ENCODE results near the gene CLPTM1. TPM values are rescaled to one million over a fixed set of nuclear protein-coding genes. Genes with fewer than 3 reads are reported as not detected.

The CLPTM1 gene
- polyA plus RNA-seq, 1 donor (not counting 4 experiments of a cell fraction or from before 2014, with no cell fraction given) = 44.6 TPM

DNA sequence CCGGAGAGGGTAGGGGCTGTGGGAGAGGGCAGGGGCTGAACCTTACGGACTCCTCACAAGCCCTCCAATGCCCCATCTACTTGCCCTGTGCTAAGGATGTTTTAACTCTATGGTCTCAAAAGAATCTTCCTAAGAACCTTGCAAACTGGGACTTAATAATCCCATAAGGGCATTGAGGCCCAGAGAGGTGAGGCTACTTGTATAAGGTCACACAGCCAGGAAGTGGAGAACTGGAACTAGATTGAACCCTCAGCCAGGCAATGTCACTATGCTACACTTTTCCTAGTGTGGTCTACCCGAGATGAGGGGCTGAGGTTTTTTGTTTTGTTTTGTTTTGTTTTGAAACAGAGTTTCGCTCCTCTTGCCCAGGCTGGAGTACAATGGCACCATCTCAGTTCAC lies 23.6 kb upstream of the CLPTM1 start:
- Histone ChIP-seq H3K9me3 (ENCODE audit: control insufficient read depth, low read depth, low read length) (no peaks in the 10 kb centered on the region), H2AFZ (ENCODE audit: control insufficient read depth, low read length) (no peak overlapping the region), H3K36me3 (ENCODE audit: control insufficient read depth in 2 of 2, extremely low read depth in 1 of 2, insufficient read depth in 2 of 2, low read length in 2 of 2) (no peaks in the 10 kb centered on the region), H3K4me1 (ENCODE audit: control insufficient read depth, extremely low read depth, insufficient read depth, low read length) (peaks cover 4% of the 10 kb centered on the region), H4K20me1 (ENCODE audit: control insufficient read depth, extremely low read depth, insufficient read depth, low read length) (no peaks in the 10 kb centered on the region), H3K27me3 (ENCODE audit: control insufficient read depth, extremely low read depth, insufficient read depth, low read length) (no peaks in the 10 kb centered on the region), H3K4me2 (ENCODE audit: control insufficient read depth, extremely low read depth, insufficient read depth, low read depth, low read length) (no peak overlapping the region), H3K79me2 (ENCODE audit: control insufficient read depth, insufficient read depth, low read length) (no peaks in the 10 kb centered on the region), H3K9ac (ENCODE audit: control insufficient read depth, extremely low read depth, insufficient read depth, low read length) (no peak overlapping the region), H3K4me3 (ENCODE audit: control insufficient read depth in 2 of 3, extremely low read depth in 1 of 3, insufficient read depth in 2 of 3, low read depth in 1 of 3, low read length in 3 of 3) (no peak overlapping the region), H3K27ac (ENCODE audit: control insufficient read depth, insufficient read depth, low read length) (no peak overlapping the region), H3K9me1 (ENCODE audit: control insufficient read depth, extremely low read depth, insufficient read depth, low read length) (no peaks in the 10 kb centered on the region)
- DNase-seq (ENCODE audit: low read depth, low spot score) (no peak), FAIRE-seq (no peak)
- TF ChIP-seq, protein P1, sequence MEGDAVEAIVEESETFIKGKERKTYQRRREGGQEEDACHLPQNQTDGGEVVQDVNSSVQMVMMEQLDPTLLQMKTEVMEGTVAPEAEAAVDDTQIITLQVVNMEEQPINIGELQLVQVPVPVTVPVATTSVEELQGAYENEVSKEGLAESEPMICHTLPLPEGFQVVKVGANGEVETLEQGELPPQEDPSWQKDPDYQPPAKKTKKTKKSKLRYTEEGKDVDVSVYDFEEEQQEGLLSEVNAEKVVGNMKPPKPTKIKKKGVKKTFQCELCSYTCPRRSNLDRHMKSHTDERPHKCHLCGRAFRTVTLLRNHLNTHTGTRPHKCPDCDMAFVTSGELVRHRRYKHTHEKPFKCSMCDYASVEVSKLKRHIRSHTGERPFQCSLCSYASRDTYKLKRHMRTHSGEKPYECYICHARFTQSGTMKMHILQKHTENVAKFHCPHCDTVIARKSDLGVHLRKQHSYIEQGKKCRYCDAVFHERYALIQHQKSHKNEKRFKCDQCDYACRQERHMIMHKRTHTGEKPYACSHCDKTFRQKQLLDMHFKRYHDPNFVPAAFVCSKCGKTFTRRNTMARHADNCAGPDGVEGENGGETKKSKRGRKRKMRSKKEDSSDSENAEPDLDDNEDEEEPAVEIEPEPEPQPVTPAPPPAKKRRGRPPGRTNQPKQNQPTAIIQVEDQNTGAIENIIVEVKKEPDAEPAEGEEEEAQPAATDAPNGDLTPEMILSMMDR (optimal IDR thresholded peaks at IDR 0.05 in 1 of 3, IDR thresholded peaks at IDR 0.05 in 1 of 3, conservative IDR thresholded peaks at IDR 0.05 in 1 of 3; ENCODE audit: extremely low read depth in 1 of 3, insufficient read depth in 2 of 3, low read length in 3 of 3) = no peak
- no peak for TF ChIP-seq EZH2 (IDR thresholded peaks at IDR 0.05; ENCODE audit: low read length)
- dilution Hi-C loops (cut with MboI; ENCODE audit: extremely low pct_ligation_motif_present, low sequenced_read_pairs) = no loop called here

DNA sequence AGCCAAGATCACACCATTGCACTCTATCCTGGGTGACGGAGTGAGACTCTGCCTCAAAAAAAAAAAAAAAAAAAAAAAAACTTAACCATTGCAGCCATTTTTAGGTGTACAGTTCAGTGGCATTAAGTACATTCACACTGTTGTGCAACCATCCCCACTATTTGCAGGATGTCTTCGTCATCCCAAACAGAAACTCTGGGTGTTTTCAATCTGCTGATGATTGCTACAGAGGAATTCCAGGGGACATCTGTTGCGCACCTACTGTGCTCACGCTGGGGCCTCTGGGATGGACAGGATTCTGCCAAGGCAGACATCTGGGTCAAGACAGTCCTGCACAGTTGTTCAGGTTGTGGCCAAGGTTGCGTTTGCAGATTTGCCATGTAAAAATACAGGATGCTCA lies 15.5 kb upstream of the CLPTM1 start:
- no peaks in the 10 kb centered on the region for H3K4me1 ChIP-seq (ENCODE audit: control insufficient read depth, extremely low read depth, insufficient read depth, low read length)

More for the DNA sequence above, 15.5 kb upstream of the CLPTM1 start:
- H3K27ac ChIP-seq (ENCODE audit: control insufficient read depth, insufficient read depth, low read length) = no peak overlapping the region
- H4K20me1 ChIP-seq (ENCODE audit: control insufficient read depth, extremely low read depth, insufficient read depth, low read length) = no peaks in the 10 kb centered on the region
- H3K9me3 ChIP-seq (ENCODE audit: control insufficient read depth, low read depth, low read length) = no peaks in the 10 kb centered on the region
- H3K27me3 ChIP-seq (ENCODE audit: control insufficient read depth, extremely low read depth, insufficient read depth, low read length) = no peaks in the 10 kb centered on the region
- no peak overlapping the region for H3K9ac ChIP-seq (ENCODE audit: control insufficient read depth, extremely low read depth, insufficient read depth, low read length)
- FAIRE-seq = no peak
- dilution Hi-C loops (cut with MboI; ENCODE audit: extremely low pct_ligation_motif_present, low sequenced_read_pairs) = no loop called here
- no peak overlapping the region for H2AFZ ChIP-seq (ENCODE audit: control insufficient read depth, low read length)
- H3K4me3 ChIP-seq (ENCODE audit: control insufficient read depth in 2 of 3, extremely low read depth in 1 of 3, insufficient read depth in 2 of 3, low read depth in 1 of 3, low read length in 3 of 3) = no peak overlapping the region
- H3K4me2 ChIP-seq (ENCODE audit: control insufficient read depth, extremely low read depth, insufficient read depth, low read depth, low read length) = no peak overlapping the region
- H3K9me1 ChIP-seq (ENCODE audit: control insufficient read depth, extremely low read depth, insufficient read depth, low read length) = no peaks in the 10 kb centered on the region
- TF ChIP-seq, protein P1 (optimal IDR thresholded peaks at IDR 0.05 in 1 of 3, IDR thresholded peaks at IDR 0.05 in 1 of 3, conservative IDR thresholded peaks at IDR 0.05 in 1 of 3; ENCODE audit: extremely low read depth in 1 of 3, insufficient read depth in 2 of 3, low read length in 3 of 3) = no peak
- TF ChIP-seq EZH2 (IDR thresholded peaks at IDR 0.05; ENCODE audit: low read length) = no peak
- no peaks in the 10 kb centered on the region for H3K79me2 ChIP-seq (ENCODE audit: control insufficient read depth, insufficient read depth, low read length)
- no peak for DNase-seq (ENCODE audit: low read depth, low spot score)
- no peaks in the 10 kb centered on the region for H3K36me3 ChIP-seq (ENCODE audit: control insufficient read depth in 2 of 2, extremely low read depth in 1 of 2, insufficient read depth in 2 of 2, low read length in 2 of 2)

All from keratinocyte (primary cell).